Colon (tissue), 2 donors: ENCODE measurements around the gene CA5A.
"Not testable (repeated sequence)": the region's sequence is repeated elsewhere in the genome, so short reads cannot be mapped to it uniquely, and the experiment has no call there.

ENCODE experiments used
- FAIRE-seq: peaks from 2 replicates; lab custom pipeline; 2012; peaks lifted over from hg19 to GRCh38; lab: Jason Lieb, UNC
- donor health status: control.
- donor health status: control.

CA5A gene

GRCh38 chr16:87865902-87866555 is 70.3 kb downstream of the CA5A start:
- not testable (repeated sequence) for FAIRE-seq

- no peak for FAIRE-seq
Measured at GRCh38 chr16:87864331-87864989, 71.9 kb downstream of the CA5A start.

- FAIRE-seq, result not testable (repeated sequence)
Measured at GRCh38 chr16:87863327-87863635, 73.0 kb downstream of the CA5A start.

GRCh38 chr16:87862597-87863326 is 73.6 kb downstream of the CA5A start:
- FAIRE-seq, result not testable (repeated sequence)

GRCh38 chr16:87861300-87862099 is 74.8 kb downstream of the CA5A start:
- not testable (repeated sequence) for FAIRE-seq

GRCh38 chr16:87860553-87861299 is 75.6 kb downstream of the CA5A start:
- no peak for FAIRE-seq

GRCh38 chr16:87858151-87858993 is 78.0 kb downstream of the CA5A start:
- FAIRE-seq, result not testable (repeated sequence)

- FAIRE-seq, result no peak
Measured at GRCh38 chr16:87856791-87857228, 79.5 kb downstream of the CA5A start.

GRCh38 chr16:87855852-87856715 is 80.2 kb downstream of the CA5A start:
- FAIRE-seq, result no peak

GRCh38 chr16:87854907-87855683 is 81.2 kb downstream of the CA5A start:
- FAIRE-seq, result no peak

GRCh38 chr16:87854053-87854906 is 82.0 kb downstream of the CA5A start:
- no peak for FAIRE-seq

- FAIRE-seq, result no peak
Measured at GRCh38 chr16:87853411-87854052, 82.8 kb downstream of the CA5A start.

GRCh38 chr16:87851601-87852000 is 84.7 kb downstream of the CA5A start:
- no peak for FAIRE-seq

GRCh38 chr16:87851141-87851587 is 85.2 kb downstream of the CA5A start:
- FAIRE-seq, result no peak

GRCh38 chr16:87850009-87851006 is 86.0 kb downstream of the CA5A start:
- FAIRE-seq, result no peak

GRCh38 chr16:87849419-87850008 is 86.8 kb downstream of the CA5A start:
- no peak for FAIRE-seq
